GM19397 (cell line): ENCODE data around the gene FOXO3.

Source experiments
- ATAC-seq: cut with Tn5 transposase; IDR thresholded peaks from one replicate; pipeline ENCODE4 v1.9.1; 2021; ENCODE audit warnings: mild to moderate bottlenecking, moderate library complexity; ENCODE audit not compliant: unreplicated experiment

Gene FOXO3

DNA sequence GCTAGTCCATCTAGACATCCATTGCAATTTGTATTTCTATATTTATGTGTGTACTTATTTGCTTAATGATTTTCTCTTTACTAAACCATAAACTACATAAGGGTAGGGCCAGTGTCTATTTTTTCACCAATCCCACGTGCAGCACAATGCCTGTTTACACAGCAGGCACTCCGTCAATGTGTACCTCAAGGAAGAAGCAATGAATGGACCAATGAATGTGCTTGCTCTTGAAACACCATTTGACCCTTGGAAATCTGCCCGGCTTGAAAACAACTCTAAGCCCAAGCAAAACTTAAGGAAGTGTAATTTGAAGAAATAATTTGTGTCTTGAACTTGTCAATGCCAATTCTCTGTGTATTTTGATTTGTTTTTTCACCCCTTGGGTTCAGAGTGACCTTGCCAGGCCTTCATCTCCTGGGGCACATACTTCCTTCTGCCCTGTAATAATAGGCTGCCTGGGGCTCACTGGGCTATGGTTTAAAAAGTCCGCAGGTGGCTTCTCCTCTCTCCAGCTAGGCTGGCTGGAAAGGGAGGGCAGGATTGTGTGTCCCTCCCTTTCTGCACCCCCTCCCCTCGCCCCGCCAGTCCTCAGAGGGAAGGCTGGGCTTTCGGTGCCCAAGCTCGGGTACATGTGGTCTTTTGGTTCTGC is 146.7 kb downstream of the FOXO3 start:
- no peak for ATAC-seq

DNA sequence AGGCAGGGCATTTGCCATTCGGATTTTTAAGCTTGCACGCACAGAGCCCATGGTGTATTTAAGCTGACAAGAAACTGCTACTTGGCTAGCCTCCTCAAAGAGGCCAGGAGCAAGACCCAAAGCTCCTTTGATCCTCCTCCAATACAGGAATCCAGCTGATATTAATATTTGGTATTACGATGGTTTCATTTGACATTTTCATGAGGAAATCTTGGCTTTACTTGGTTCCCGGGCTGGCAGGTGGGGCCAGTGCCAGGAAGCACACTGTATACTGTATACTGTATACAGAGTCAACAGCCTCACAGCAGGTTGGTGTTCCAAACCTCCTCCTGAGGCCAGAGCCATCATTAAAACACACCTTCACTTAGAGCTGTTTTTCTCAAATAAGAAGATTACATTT is 149.3 kb downstream of the FOXO3 start:
- no peak for ATAC-seq

DNA sequence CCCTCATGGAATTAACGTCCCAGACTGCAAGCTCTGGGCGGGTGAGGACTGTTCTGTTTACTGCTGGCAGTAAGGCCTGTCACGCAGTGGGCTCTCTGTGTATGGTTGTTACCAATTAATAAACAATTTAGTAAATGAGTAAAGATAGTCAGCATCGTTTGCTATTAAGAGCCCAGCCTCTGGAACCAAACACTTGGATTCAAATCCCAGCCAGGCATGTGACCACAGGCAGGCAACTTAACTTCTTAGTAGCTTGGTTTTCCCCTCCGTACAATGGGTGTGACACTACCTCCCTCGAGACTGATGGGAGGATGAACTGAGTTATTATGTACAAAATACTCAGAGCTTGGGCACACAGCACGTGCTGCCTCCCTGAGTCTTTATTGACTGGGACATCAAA is 149.8 kb downstream of the FOXO3 start:
- ATAC-seq: no peak

DNA sequence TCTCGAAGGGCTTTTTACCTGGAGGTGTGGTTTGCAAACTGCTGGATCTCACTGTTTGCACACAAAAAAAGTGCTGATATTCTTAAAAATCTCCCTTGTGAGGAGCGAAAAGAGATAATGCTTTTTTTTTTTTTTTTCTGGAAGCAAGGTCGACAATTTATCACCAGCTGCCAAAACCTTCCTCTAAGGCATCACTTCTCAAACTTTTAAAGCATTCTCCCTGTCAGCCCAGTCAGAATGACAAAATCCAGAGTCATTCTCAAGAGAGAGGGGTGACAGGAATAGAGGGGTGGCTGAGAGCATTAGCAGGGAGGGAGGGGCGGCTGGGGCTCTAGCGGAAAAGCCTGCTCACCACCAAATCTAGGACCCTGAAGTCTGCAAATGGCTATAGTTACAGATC is 150.4 kb downstream of the FOXO3 start:
- ATAC-seq: no peak

DNA sequence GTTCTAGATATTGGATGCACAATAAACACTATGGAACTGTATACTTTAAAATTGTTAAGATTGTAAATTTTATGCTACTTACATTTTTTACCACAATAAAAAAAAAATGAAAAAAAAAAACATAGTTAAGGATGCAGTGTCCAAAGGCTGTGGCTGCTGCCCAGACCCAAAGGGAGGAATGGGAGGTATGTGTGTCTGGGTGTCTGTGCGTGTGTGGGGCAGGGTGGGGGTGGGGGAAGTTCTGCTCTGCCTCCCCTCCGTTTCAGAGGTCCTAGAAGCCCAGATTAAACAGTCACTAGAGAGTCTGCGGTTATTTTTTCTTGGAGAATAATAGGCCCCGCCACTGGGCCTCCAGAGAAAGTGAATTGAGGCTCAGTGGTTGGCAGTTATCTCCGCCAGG is 151.1 kb downstream of the FOXO3 start:
- no peak for ATAC-seq

DNA sequence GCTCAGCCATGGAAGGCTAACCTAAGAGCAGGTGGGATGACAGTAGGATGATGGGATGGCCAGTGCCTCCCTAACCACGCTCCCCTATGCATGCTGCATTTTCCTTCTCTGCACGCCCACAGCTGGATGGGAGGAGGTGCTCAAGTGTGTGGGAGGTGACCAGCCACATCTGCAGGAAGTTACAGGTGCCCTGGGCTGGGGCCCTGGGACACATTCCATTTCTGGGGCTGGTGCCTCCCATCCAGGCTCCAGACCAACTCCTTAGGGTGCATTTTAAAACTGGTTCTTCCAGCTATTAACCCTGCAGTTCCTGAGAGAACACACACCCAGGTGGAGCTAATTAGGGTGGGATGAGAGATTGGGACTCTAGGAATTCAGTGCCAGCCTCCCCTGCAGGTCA is 152.2 kb downstream of the FOXO3 start:
- no peak for ATAC-seq

DNA sequence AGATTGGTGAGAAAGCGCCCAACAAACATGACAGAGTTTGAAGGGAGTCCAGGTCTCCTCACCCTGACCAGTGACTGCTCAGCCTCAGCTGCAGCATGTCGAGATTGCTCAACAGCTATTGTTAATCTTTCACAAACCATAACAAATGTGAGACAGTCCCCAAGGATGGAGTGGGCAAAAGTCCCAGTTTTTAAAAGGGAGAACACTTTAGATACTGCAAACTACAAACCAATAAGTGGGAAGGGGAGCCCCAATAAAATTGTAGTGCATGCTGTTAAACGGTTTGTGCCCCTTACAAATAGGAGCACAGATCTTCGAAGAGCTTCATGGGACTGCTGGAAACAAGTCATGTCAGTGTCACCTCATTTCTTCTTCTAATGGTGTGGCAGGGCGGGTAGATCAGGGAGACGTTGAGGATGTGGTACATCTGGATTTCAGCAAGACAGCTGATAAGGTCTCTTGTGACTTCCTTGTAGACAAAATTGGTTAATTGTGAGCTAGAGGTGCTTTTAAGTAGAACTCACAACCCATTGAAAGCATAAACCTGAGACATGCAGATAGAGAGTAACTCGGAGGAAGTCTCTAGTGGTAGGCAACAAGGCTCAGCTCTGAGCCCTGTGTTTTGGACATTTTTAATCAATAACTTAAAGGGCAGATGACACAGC is 153.5 kb downstream of the FOXO3 start:
- no peak for ATAC-seq

DNA sequence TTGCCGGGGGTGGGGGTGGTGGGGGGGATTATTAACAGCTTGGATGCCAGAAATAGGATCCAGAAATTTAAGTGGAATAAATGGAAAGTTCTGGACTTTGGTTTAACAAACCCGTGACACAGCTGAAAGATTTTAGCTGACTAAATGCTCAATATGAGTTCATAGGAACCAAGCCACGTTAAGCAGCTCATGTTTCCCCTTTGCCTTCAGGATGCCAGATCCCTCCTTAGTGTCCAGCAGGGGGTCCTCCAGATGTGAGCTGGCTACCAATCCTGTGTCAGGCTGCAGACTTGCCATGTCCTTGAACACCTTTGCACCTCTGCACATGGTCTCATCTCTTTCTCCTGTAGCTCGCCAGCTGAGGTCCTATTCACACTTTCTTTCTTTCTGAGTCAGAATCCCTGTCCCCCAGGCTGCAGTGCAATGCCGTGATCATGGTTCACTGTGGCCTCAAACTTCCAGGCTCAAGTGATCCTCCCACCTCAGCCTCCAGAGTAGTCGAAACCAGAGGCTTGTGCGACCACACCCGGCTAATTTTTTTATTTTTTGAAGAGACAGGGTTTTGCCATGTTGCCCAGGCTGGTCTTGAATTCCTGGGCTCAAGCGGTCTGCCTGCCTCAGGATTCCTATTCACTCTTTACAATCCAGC is 154.2 kb downstream of the FOXO3 start:
- ATAC-seq: no peak

DNA sequence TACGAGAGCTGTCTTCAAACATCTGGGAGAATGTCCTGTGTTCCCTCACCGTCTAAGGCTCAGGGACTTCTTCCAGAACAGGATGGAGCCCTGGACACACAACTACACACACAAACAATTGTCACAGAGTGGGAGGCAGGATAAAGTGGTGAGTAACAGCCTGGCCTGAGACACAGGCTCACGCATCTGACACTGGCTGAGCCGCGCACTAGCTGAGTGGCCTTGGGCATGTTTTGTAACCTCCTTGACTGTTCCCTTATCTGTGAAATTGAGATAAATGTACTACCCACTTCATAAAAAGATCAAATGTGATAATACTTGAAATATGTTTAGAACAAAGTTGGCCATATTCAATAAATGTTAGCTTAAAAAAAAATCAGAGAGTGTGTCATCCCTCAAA is 155.1 kb downstream of the FOXO3 start:
- ATAC-seq: no peak

DNA sequence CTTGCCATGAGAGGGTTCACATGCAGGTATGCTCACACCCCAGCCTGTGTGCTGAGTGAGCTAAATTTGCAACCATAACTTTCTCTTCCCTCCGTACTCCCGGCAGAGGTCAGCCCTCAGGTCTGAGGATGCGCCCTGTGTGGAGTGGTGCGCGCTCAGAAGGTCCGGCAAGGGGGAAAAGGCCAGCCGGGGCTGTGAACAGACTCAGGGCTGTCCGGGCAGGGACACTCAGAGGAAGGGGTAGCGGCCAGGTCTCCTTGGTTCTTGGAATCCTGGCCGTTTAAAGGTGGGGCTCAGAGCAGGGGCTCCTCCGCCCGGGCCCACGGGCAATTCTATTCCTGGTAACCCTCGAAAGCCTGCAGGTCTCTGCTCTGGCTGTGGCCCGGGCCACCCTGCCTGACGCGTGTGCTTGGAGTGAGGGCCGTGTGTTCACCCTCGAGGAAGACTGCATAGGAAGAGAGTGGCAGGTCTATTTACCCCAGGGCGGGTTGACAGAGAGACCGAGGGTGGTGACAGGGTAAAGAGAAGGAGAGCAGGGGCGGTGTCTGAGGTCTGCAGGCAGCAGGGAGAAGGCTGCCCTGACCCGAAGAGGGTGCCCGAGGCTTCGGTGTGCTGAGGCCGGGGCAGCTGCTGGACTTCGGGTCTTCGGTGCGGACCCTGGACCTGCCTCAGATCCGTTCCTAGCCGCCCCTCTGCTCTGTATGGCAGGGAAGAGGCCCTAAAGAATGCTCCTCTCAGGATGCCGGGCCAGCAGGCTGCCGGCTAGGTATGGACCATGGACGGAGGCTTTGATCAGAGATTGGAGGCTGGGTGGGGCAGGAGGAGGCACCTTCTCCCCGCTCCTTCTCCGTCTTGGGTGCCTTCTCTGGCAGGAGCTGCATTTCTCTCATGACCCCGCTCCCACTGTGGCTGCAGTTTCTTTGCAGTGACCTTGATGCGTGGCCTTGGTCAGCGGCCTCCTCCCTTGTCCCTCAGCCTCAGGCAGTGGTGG is 156.4 kb downstream of the FOXO3 start:
- ATAC-seq: no peak

DNA sequence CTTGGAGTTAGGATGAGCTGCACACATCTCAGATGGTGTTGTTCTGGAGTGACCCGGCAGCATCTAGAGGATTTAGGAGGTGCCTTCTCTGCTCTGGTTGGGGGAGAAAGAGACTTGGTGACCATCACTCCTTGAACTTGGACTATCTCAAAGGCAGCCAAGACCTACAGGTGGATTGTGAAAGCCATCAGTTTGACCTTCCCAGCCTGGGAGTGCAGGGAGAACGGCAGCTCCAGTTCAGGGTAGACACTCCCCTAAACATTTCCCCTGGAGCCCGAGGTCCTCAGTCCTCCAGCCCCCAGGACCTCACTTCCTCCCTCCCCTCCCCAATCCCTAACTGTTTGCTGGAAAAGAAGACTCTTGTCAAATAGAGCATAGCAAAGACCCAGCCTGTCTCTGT is 158.8 kb downstream of the FOXO3 start:
- no peak for ATAC-seq

DNA sequence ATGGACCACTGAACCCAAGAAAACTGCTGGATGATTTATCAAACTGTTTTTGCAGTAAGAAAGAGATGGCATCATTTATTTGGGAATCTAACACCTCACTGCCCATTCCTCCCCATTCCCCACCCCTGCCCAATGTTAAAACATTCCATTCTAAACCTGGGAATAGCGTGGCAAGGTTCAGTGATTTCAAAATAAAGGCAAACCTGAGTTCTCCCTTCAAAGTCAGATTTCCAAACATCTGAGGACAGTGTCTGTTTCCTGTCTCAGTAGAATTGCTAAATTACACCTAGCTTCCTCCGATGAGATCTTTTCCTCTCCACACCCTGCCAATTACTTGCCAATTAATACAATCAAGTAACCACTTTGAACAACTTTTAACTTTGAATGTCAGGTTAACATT is 160.1 kb downstream of the FOXO3 start:
- ATAC-seq: no peak

DNA sequence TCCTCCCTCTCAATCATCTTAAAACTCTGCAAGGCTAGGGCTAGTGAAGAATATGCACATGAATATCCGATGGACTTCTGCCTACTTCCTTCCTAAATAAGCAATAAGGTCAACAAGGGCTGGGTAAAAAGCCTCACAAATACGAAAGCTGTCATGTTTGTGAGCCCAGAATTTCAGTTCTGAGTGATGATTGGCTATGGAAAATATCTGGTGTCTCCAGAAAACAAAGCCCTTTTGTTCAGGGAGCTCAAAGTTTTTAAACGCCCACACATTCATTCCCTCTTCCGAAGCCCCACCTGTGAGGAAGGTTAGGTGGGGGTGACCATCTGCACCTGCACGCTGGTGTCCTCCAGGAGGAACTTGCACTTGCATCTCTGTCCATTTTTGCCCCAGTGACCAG is 160.6 kb downstream of the FOXO3 start:
- no peak for ATAC-seq

DNA sequence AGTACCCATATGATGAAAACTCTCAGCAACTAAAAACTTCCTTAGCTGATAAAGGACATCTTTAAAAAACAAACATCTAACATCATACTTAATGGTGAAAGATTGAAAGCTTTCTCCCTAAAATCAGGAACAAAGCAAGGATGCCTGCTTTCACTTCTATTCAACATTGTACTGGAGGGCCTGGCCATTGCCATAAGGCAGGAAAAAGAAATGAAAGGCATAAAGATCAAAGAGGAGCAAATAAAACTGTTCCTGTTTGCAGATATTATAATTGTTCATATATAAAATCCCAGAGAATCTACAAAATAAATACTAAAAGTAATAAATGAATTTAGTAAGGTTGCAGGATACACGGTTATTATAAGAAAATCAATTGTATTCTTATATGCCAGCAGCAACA is 162.9 kb downstream of the FOXO3 start:
- ATAC-seq: no peak

DNA sequence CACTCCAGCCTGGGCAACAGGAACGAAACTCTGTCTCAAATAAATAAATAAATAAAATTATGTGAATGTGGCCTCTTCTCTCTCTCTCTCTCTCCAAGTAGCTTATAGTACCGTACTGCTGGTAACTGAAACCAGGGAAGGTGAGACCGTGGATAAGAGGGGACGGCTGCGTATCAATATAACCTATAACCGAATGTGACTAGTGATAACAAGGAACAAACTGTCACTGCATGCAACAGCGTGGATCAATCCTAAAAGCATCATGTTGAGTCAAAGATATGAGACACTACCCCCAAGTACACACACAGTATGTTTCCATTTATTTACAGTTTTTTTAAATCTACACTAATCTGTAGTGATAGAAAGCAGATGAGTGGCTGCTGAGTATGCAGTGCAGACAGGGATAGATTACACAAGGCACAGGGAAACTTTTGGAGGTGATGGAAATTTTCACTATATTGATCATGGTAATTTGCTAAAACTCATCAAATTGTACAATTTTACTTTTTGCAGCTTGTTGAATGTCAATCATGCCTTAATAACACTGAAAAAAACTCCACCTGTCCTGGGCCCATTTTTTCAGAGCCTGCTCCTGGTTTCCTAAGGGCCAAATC is 166.1 kb downstream of the FOXO3 start:
- ATAC-seq: no peak

DNA sequence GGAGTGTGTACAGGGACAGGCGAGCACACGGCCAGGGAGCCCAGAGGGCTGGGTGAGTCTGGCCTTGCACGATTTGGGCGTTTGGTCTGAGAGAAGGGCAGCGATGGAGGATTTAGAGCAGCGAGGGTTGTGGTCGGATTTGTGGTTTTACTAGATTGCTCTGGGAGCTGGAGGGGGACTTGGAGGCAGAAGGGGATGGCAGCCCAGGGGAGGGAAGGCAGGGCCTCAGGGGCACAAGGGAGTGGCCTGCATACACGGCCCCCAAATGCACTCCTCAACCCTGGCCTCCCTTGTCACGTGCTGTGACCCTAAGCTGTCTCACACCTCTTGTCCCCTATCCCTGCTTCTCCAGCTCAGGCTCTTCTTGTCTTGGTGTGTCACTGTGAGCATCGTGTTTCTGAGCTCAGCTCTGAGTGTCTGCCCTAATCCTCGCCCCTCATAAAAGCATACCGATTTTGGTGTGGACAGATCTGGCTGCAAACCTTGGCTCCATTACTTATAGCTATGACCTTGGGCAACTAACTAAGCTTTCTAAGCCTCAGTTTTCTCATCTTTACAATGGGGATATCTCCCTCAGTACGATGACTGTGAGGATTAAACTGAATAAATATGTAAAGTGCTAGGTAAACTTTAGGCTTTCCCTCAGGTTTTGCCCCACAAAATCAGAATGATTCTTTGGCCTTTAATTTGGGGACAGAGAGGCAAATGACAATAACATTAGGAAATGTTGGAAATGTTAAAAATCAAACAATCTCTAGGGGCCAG is 167.4 kb downstream of the FOXO3 start:
- no peak for ATAC-seq

DNA sequence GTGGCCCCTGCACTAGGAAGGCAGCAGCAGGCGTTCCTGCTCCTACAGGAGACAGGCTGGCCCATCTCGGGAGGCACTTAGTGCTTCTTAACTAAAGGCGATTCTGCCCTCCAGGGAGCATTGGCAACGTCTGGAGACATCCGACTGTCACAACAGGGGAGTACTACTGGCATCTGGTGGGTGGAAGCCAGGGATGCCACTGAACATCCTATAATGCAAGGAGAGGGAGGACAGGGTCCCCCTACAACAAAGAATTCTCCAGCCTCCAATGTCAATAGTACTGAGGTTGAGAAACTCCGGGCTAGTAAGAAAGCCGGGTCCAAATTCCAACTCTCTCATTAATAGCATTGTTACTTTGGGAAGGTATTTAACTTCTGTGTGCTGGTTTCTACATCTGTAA is 168.1 kb downstream of the FOXO3 start:
- no peak for ATAC-seq

DNA sequence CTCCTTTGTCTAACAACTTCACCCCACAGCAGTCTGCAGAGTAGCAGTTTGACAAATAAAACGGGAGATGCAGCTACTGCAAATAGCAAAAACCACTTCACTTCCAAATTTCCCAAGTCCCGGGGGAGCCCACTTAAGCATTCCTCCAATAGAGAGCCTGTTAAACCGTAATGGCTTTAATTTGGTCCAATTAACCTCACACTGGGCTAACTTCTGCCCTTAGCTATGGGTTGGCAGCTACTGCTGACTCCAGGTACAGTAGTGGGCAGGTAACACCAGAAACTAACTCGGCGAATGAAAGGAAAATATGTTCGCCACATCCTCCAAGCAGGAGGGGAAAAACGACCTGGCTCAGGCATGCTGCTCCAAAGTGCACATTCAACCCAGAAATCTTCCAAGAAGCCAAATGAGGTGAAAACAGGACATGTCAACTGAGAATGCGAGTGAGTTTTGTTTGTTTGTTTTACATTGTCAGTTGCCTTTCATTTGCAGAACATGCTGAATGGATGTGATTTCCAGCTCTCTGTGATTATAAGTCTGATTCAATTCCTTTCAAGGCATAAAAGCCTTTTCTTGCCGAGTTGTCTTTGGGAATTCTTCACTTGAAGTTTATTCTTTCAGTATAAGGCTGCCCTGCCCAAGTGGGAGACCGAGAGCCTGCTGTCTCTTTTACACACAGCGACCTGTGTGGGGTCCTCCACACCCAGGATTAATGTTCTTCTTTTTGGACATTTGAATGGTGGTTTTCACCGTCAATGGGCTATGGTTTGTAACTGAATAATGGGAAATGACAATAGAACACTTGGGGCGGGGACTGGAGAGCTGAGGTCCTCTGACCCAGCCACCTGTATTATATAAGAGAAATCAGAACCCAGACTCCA is 170.2 kb downstream of the FOXO3 start:
- ATAC-seq: no peak
